OCI-LY3 (cell line): ENCODE measurements around the gene VAV3.

Experiments used
- H2AFZ ChIP-seq: fragments of 200-600, 300-600 bp; shearing (Covaris generic); 2 replicates; pipeline ENCODE4 v1.6.0; 2014; ENCODE audit warnings: antibody characterized with exemption, low read depth, low read length
- H3K27ac ChIP-seq: fragments of 200-600, 300-600 bp; sonication (generic); 2 replicates; pipeline ENCODE4 v1.5.1; 2014; ENCODE audit warnings: mild to moderate bottlenecking, low read length, moderate library complexity, mixed read lengths
- H3K27me3 ChIP-seq: fragments of 200-600, 300-600 bp; sonication (generic); 2 replicates; pipeline ENCODE4 v1.6.1; 2014; ENCODE audit warnings: low read depth, low read length, mixed read lengths
- H3K36me3 ChIP-seq: fragments of 200-600, 300-600 bp; sonication (generic); replicated peaks from 2 replicates; pipeline ENCODE3; 2014; ENCODE audit warnings: low read depth, low read length, mixed read lengths
- H3K4me1 ChIP-seq: fragments of 300-600, 200-600 bp; sonication (generic); 2 replicates; pipeline ENCODE4 v1.6.1; 2014; ENCODE audit warnings: low read length, mixed read lengths
- H3K4me2 ChIP-seq: fragments of 200-600, 300-600 bp; sonication (generic); 2 replicates; pipeline ENCODE4 v1.6.1; 2014; ENCODE audit warnings: low read length, mixed read lengths
- H3K4me3 ChIP-seq: fragments of 300-600, 200-600 bp; sonication (generic); 2 replicates; pipeline ENCODE4 v1.5.1; 2014; ENCODE audit warnings: antibody characterized with exemption, mild to moderate bottlenecking, low read length, moderate library complexity
- H3K79me2 ChIP-seq: fragments of 300-600, 200-600 bp; shearing (Covaris generic); 2 replicates; pipeline ENCODE4 v1.6.1; 2014; ENCODE audit warnings: mild to moderate bottlenecking, low read length, mixed read lengths
- H3K9ac ChIP-seq: fragments of 300-600, 200-600 bp; shearing (Covaris generic); 2 replicates; pipeline ENCODE4 v1.6.0; 2014; ENCODE audit warnings: mild to moderate bottlenecking, low read length, moderate library complexity
- H3K9me3 ChIP-seq: fragments of 200-600, 300-600 bp; shearing (Covaris generic); 2 replicates; pipeline ENCODE4 v1.6.1; 2014; ENCODE audit warnings: low read length, mixed read lengths; ENCODE audit not compliant: insufficient read depth
- H4K20me1 ChIP-seq: fragments of 200-600, 300-600 bp; sonication (generic); 2 replicates; pipeline ENCODE4 v1.6.1; 2016; ENCODE audit warnings: low read length, mixed read lengths; ENCODE audit not compliant: insufficient read depth
- CTCF ChIP-seq: fragments of 200-600, 300-600 bp; sonication (generic); IDR thresholded peaks from 2 replicates; pipeline ENCODE4 v1.5.1; 2014; ENCODE audit warnings: antibody characterized with exemption, low read length, low read depth
- EZH2phosphoT487 ChIP-seq: fragments of 200-600 bp; shearing (Covaris generic); IDR thresholded peaks from 2 replicates; pipeline ENCODE4 v1.6.1; 2018; ENCODE audit warnings: antibody characterized with exemption, mixed run types, low read depth

Gene VAV3

GRCh38 chr1:107833061-107833460 is 131.9 kb downstream of the VAV3 start:
- Histone ChIP-seq H3K4me1 (peaks cover 11% of the 10 kb centered on the region), H3K4me2 (no peak overlapping the region)

GRCh38 chr1:107831921-107832320 is 133.1 kb downstream of the VAV3 start:
- Histone ChIP-seq H3K4me1 (peaks cover 11% of the 10 kb centered on the region), H3K4me3 (no peak overlapping the region), H2AFZ (no peak overlapping the region), H4K20me1 (no peaks in the 10 kb centered on the region), H3K27ac (no peak overlapping the region), H3K9me3 (no peaks in the 10 kb centered on the region), H3K79me2 (no peaks in the 10 kb centered on the region), H3K36me3 (no peaks in the 10 kb centered on the region), H3K4me2 (no peak overlapping the region), H3K9ac (no peak overlapping the region), H3K27me3 (no peaks in the 10 kb centered on the region)
- no peak for TF ChIP-seq CTCF
- no peak for TF ChIP-seq EZH2phosphoT487

More at GRCh38 chr1:107833061-107833460, 131.9 kb downstream of the VAV3 start:
- Histone ChIP-seq H3K79me2 (no peaks in the 10 kb centered on the region), H3K36me3 (no peaks in the 10 kb centered on the region), H3K9ac (no peak overlapping the region), H3K9me3 (no peaks in the 10 kb centered on the region), H4K20me1 (no peaks in the 10 kb centered on the region), H3K27me3 (no peaks in the 10 kb centered on the region), H3K4me3 (no peak overlapping the region), H3K27ac (no peak overlapping the region), H2AFZ (no peak overlapping the region)
- no peak for TF ChIP-seq CTCF
- TF ChIP-seq EZH2phosphoT487, result no peak

GRCh38 chr1:107830526-107830925 is 134.5 kb downstream of the VAV3 start:
- Histone ChIP-seq H3K27ac (no peak overlapping the region), H3K4me2 (no peak overlapping the region), H3K4me3 (no peak overlapping the region), H3K9ac (no peak overlapping the region), H3K4me1 (peaks cover 11% of the 10 kb centered on the region), H4K20me1 (no peaks in the 10 kb centered on the region), H3K36me3 (no peaks in the 10 kb centered on the region), H2AFZ (no peak overlapping the region), H3K27me3 (no peaks in the 10 kb centered on the region), H3K79me2 (no peaks in the 10 kb centered on the region), H3K9me3 (no peaks in the 10 kb centered on the region)
- TF ChIP-seq CTCF (no peak), EZH2phosphoT487 (no peak)

- Histone ChIP-seq H4K20me1 (no peaks in the 10 kb centered on the region), H3K4me2 (no peak overlapping the region), H3K9ac (no peak overlapping the region), H2AFZ (no peak overlapping the region), H3K27me3 (no peaks in the 10 kb centered on the region), H3K4me1 (peaks cover 11% of the 10 kb centered on the region), H3K36me3 (no peaks in the 10 kb centered on the region), H3K9me3 (no peaks in the 10 kb centered on the region), H3K4me3 (no peak overlapping the region), H3K27ac (no peak overlapping the region), H3K79me2 (no peaks in the 10 kb centered on the region)
- TF ChIP-seq EZH2phosphoT487 (no peak), CTCF (no peak)
These were observed 134.9 kb downstream of the VAV3 start for GRCh38 chr1:107830075-107830474.
